Heart left ventricle (tissue), 16 donors: ENCODE results near the gene GRIA3. TPM values are rescaled to one million over a fixed set of nuclear protein-coding genes. Genes with fewer than 3 reads are reported as not detected.

Experiments
- ATAC-seq, 4 donors: fragments of 200-7000 bp; cut with Tn5 transposase; one replicate each; pipeline ENCODE4 v1.9.1; 2020 to 2022; ENCODE audit warnings: moderate library complexity in 4 of 4, mild to moderate bottlenecking in 3 of 4, moderate number of reproducible peaks in 1 of 4
- DNase-seq, 5 donors: peaks; one replicate each; pipeline ENCODE4 v3.0.0-alpha.2; 2020
- H3K27ac ChIP-seq, 12 donors: fragments of 200-600 bp; sonication (generic) in 4 of 12; one replicate each; pipeline versions ENCODE4 v1.5.0 to v1.8.0; 2016 to 2022; ENCODE audit warnings: mild to moderate bottlenecking in 2 of 12
- H3K27me3 ChIP-seq, 9 donors: fragments of 200-600 bp; sonication (generic) in 2 of 9; one replicate each; pipeline versions ENCODE4 v1.5.1 to v1.8.0; 2016 to 2022; ENCODE audit warnings: mild to moderate bottlenecking in 3 of 9
- H3K36me3 ChIP-seq, 9 donors: fragments of 200-600 bp; sonication (generic) in 2 of 9; one replicate each; pipeline versions ENCODE4 v1.5.0 to v1.8.0; 2018 to 2022; ENCODE audit warnings: mild to moderate bottlenecking in 2 of 9
- H3K4me1 ChIP-seq, 12 donors: fragments of 200-600 bp; sonication (generic) in 4 of 12; one replicate each; pipeline versions ENCODE4 v1.5.0 to v1.8.0; 2016 to 2022; ENCODE audit warnings: mild to moderate bottlenecking in 3 of 12
- H3K4me3 ChIP-seq, 12 donors: fragments of 200-600 bp; sonication (generic) in 4 of 12; one replicate each; pipeline versions ENCODE4 v1.5.0 to v1.8.0; 2017 to 2022; ENCODE audit warnings: mild to moderate bottlenecking in 9 of 12, moderate library complexity in 4 of 12
- H3K9me3 ChIP-seq, 12 donors: fragments of 200-600 bp; sonication (generic) in 4 of 12; one replicate each; pipeline versions ENCODE4 v1.5.0 to v1.8.0; 2016 to 2022; ENCODE audit warnings: mild to moderate bottlenecking in 1 of 12
- CTCF ChIP-seq, 12 donors: fragments of 200-600 bp; sonication (generic) in 4 of 12; IDR thresholded peaks; one replicate each; pipeline versions ENCODE4 v1.5.0 to v1.8.0; 2018 to 2022; ENCODE audit warnings: antibody characterized with exemption in 12 of 12, mild to moderate bottlenecking in 5 of 12
- POLR2A ChIP-seq, 2 donors: fragments of 450-650 bp; IDR thresholded peaks; one replicate each; pipeline ENCODE4 v1.6.1; 2017; ENCODE audit warnings: antibody characterized with exemption in 2 of 2, mild to moderate bottlenecking in 2 of 2, moderate library complexity in 2 of 2
- WGBS, 4 donors: extraction: QIAGEN DNeasy Blood & Tissue Kit in 2 of 4; methylation state at CpG; one replicate each; pipeline versions ENCODE4 v1.1.5 to v1.1.7; 2013 to 2018; 5-methylcytosine and 5-hydroxymethylcytosine counted together
- intact Hi-C, 10 donors: fragments of 100-400 bp; cut with DNase I; formaldehyde crosslinking; loops; one replicate each; pipeline versions ENCODE4 v1.11.1 to v1.14.2; 2022
- polyA plus RNA-seq, 2 donors: library from polyadenylated mRNA; stranded (reverse); fragments of 200-250 nt; gene quantifications; one replicate each; pipeline ENCODE4 v1.2.3, GENCODE V29; 2013
- total RNA-seq, 9 donors: library from RNA; depleted of rRNA in 2 of 9; stranded (reverse); fragments of >200 nt in 2 of 9; fragmentation: NEBNext Ultra II Directional in 3 of 9; extraction: Animal tissue kit (Norgen Biotek cat#: 25700) in 3 of 9; gene quantifications; one replicate each; pipeline versions ENCODE4 v1.1.0 to v1.2.4, GENCODE V29; 2016 to 2023
- donor health status: ischemic (EF 13 %, LVEDD 7.1; RV severe dilation, severe dysfunction).
- donor health status: healthy with polysubstance abuse.
- donor health status: DM: no; HTN: yes; CAD: no.
- donor health status: DM: no; HTN: no; CAD: no.
- donor health status: ischemic (EF 25% LVEDD 6.9; RV normal size, moderate dysfunction).
- donor health status: ischemic (EF 25% LVEDD 5.7; RV mildly dilated, moderate dysfunction).
- donor health status: healthy.
- donor health status: DM: yes; HTN: yes; CAD: no.
- donor health status: ischemic (EF 35%, LVEDD 5.7; RV mildly dilated, moderate dysfunction).
- donor health status: nonischemic (EF 11% LVEDD 7.7; RV severe dilation, severe dysfunction).
- donor health status: DM: yes; HTN: yes; CAD: no.
- donor health status: PGD.
- donor health status: ischemic (EF 29% LVEDD 5.4; RV normal size, mild dysfunction).
- donor health status: nonischemic (EF 23%, LVEDD 6.1; RV moderate dilation, normal function).

Gene GRIA3
- total and polyA plus RNA-seq, 11 donors, result 0.07 to 12.9 (median 1.00) TPM

DNA sequence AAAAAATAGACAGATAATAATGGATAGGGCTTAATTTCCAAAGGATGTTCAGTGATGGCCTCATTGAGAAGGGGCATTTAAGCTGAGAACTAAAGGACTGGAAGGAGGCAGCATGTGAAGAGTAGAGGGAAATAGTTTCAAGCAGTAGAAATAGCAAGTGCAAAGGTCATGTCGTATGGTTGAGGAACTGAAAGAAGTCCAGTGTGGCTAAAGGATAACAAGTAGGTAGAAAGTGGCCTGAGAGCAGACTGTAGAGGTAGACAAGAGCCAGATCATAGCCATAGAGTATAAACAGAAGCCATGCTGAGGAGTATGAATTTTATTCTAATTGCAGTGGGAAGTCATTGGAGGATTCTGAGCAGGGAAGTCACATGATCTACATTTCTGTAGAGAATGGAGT lies 72.3 kb downstream of the GRIA3 start:
- Histone ChIP-seq H3K27me3 (no peaks in the 10 kb centered on the region), H3K36me3 (no peaks in the 10 kb centered on the region), H3K4me3 (no peak overlapping the region), H3K27ac (no peak overlapping the region), H3K4me1 (no peaks in the 10 kb centered on the region), H3K9me3 (no peaks in the 10 kb centered on the region)
- DNase-seq (no peak), ATAC-seq (no peak)
- no peak for TF ChIP-seq POLR2A (IDR thresholded peaks at IDR 0.05)
- no peak for TF ChIP-seq CTCF (IDR thresholded peaks at IDR 0.05)
- 54 to 76% (median 70%) methylated on average over 1 of the region's 1 CpG for WGBS, 4 donors
- intact Hi-C loops, result no loop called here

DNA sequence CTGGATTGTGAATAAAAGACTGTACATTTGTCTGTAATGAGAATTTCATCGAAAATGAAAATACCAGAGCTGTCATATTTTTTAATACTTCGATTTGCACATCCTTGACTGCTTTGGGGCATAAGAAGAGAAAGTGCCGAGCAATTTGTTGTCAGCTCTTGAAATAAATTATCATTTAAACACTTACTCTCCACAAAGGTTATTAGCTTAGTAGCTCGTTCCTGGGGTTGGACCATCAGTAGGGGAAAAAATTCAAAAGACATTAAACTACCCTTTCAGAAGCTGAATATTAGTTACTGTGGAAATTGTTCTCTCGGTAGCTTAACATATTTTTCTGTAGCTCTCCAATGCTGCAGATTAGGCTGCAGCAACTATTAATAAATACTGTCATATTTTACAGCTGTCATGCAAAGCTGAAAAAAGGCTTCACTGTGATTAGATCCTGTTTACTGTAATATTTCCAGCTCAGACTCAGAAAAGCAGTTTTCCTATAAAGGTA lies 76.9 kb downstream of the GRIA3 start:
- intact Hi-C loops, result no loop called here
- H3K4me1 ChIP-seq, result no peaks in the 10 kb centered on the region
- ATAC-seq (no peak), DNase-seq (no peak)
- TF ChIP-seq POLR2A (IDR thresholded peaks at IDR 0.05) (no peak), CTCF (IDR thresholded peaks at IDR 0.05) (no peak)
- no peaks in the 10 kb centered on the region for H3K9me3 ChIP-seq
- no peaks in the 10 kb centered on the region for H3K36me3 ChIP-seq
- H3K27me3 ChIP-seq, result no peaks in the 10 kb centered on the region
- WGBS, 4 donors, result 59 to 71% (median 60%) methylated on average over 5 of the region's 5 CpGs
- H3K27ac ChIP-seq, result peak overlapping the region in 1 of 12 donors; percentile 19
- no peak overlapping the region for H3K4me3 ChIP-seq

GRCh38 chrX:123263270-123263669 lies 79.2 kb downstream of the GRIA3 start:
- TF ChIP-seq POLR2A (IDR thresholded peaks at IDR 0.05) (no peak), CTCF (IDR thresholded peaks at IDR 0.05) (no peak)
- Histone ChIP-seq H3K27me3 (peaks cover 0 to 3% (median 0%) of the 10 kb centered on the region in 9 donors), H3K4me3 (no peak overlapping the region), H3K9me3 (no peaks in the 10 kb centered on the region), H3K27ac (no peak overlapping the region), H3K4me1 (no peaks in the 10 kb centered on the region), H3K36me3 (no peaks in the 10 kb centered on the region)
- DNase-seq (no peak), ATAC-seq (peak in 1 of 4 donors; percentile 24)
- intact Hi-C loops, result no loop called here
- WGBS, 4 donors, result 30 to 33% (median 31%) methylated on average over 8 of the region's 8 CpGs

- TF ChIP-seq POLR2A (IDR thresholded peaks at IDR 0.05), result no peak
- no peak for TF ChIP-seq CTCF (IDR thresholded peaks at IDR 0.05)
- Histone ChIP-seq H3K4me1 (no peaks in the 10 kb centered on the region), H3K27me3 (peaks cover 0 to 3% (median 0%) of the 10 kb centered on the region in 9 donors), H3K4me3 (no peak overlapping the region), H3K9me3 (no peaks in the 10 kb centered on the region), H3K27ac (no peak overlapping the region), H3K36me3 (no peaks in the 10 kb centered on the region)
- DNase-seq, result no peak
- no peak for ATAC-seq
- intact Hi-C loops, result no loop called here
- 15 to 39% (median 20%) methylated on average over 1 of the region's 1 CpG for WGBS, 4 donors
Observed at GRCh38 chrX:123263747-123264146, 79.7 kb downstream of the GRIA3 start.
